Endothelial cell of umbilical vein (primary cell): Measurements from ENCODE around the gene KRTAP10-1. TPM values are rescaled to one million over a fixed set of nuclear protein-coding genes. Genes with fewer than 3 reads are reported as not detected.

Experiments used
- BruUV-seq: library from RNA; stranded (reverse); fragments of 400-500 nt; replicated peaks from 2 replicates; lab custom pipeline; 2021; lab: Mats Ljungman, UMichigan
- CTCF ChIA-PET: fragments of 300-600, 350-600 bp; sonication (Branson Sonifier 250); formaldehyde crosslinking; loops from one replicate; lab custom pipeline; 2021; ENCODE audit warnings: antibody characterized with exemption, inconsistent platforms; lab: Charles Lee
- POLR2A ChIA-PET: fragments of 300-600, 350-600 bp; sonication (Branson Sonifier 250); formaldehyde crosslinking; loops from one replicate; lab custom pipeline; 2021; ENCODE audit warnings: antibody characterized with exemption, inconsistent platforms; lab: Charles Lee
- DNase-seq: peaks from one replicate; pipeline ENCODE4 v3.0.0-alpha.2; 2011; ENCODE audit warnings: low read depth, low spot score
- FAIRE-seq: peaks from 2 replicates; lab custom pipeline; 2011; peaks lifted over from hg19 to GRCh38; lab: Jason Lieb, UNC
- H2AFZ ChIP-seq: 2 replicates; pipeline ENCODE4 v1.6.0; 2012; ENCODE audit warnings: low read depth, low read length, control low read depth, inconsistent platforms
- H3K27ac ChIP-seq: 2 replicates; pipeline ENCODE4 v1.5.1; 2011; ENCODE audit warnings: low read depth, mild to moderate bottlenecking, control low read depth, low read length, moderate library complexity; ENCODE audit not compliant: insufficient read depth
- H3K27me3 ChIP-seq, 2 experiments: 2 replicates each; pipeline versions ENCODE4 v1.6.0 to v1.6.1; 2011; ENCODE audit warnings: low read length in 2 of 2, mixed read lengths in 1 of 2; ENCODE audit not compliant: control insufficient read depth in 2 of 2, insufficient read depth in 2 of 2
- H3K36me3 ChIP-seq, 2 experiments: 2 replicates in 1 of 2; 3 replicates in 1 of 2; pipeline ENCODE4 v1.5.1; 2011; ENCODE audit warnings: low read length in 2 of 2, mild to moderate bottlenecking in 1 of 2, moderate library complexity in 1 of 2; ENCODE audit not compliant: control insufficient read depth in 2 of 2, insufficient read depth in 2 of 2; ENCODE audit errors: extremely low read depth in 1 of 2
- H3K4me1 ChIP-seq: 3 replicates; pipeline ENCODE4 v1.5.1; 2011; ENCODE audit warnings: mild to moderate bottlenecking, low read length; ENCODE audit not compliant: control insufficient read depth, insufficient read depth; ENCODE audit errors: extremely low read depth
- H3K4me2 ChIP-seq: 2 replicates; pipeline ENCODE4 v1.6.1; 2011; ENCODE audit warnings: low read length, control low read depth, mixed read lengths; ENCODE audit not compliant: insufficient read depth
- H3K4me3 ChIP-seq, 3 experiments: fragments of 200-600 bp in 1 of 3; sonication (generic), shearing (Covaris generic) in 1 of 3; replicated peaks in 1 of 3; 2 replicates each; pipeline ENCODE4 v1.5.1; 2011 to 2016; ENCODE audit warnings: control low read depth in 3 of 3, low read length in 3 of 3, mild to moderate bottlenecking in 2 of 3, inconsistent platforms in 1 of 3, low read depth in 1 of 3, moderate library complexity in 1 of 3; ENCODE audit not compliant: insufficient read depth in 1 of 3
- H3K79me2 ChIP-seq: 2 replicates; pipeline ENCODE4 v1.6.0; 2012; ENCODE audit warnings: low read length, inconsistent platforms; ENCODE audit not compliant: control insufficient read depth, insufficient read depth
- H3K9ac ChIP-seq: replicated peaks from 2 replicates; pipeline ENCODE3; 2011; ENCODE audit warnings: low read length, control low read depth; ENCODE audit not compliant: insufficient read depth; ENCODE audit errors: extremely low read depth
- H3K9me1 ChIP-seq: replicated peaks from 3 replicates; pipeline ENCODE4 v1.6.0; 2011; ENCODE audit warnings: mild to moderate bottlenecking, low read length; ENCODE audit not compliant: control insufficient read depth, insufficient read depth; ENCODE audit errors: extremely low read depth
- H3K9me3 ChIP-seq: replicated peaks from 2 replicates; pipeline ENCODE4 v1.5.1; 2012; ENCODE audit warnings: low read length, inconsistent platforms; ENCODE audit not compliant: control insufficient read depth, insufficient read depth
- H4K20me1 ChIP-seq: replicated peaks from 2 replicates; pipeline ENCODE3; 2011; ENCODE audit warnings: mild to moderate bottlenecking, low read length; ENCODE audit not compliant: control insufficient read depth, insufficient read depth; ENCODE audit errors: extremely low read depth
- EZH2 ChIP-seq: IDR thresholded peaks from 2 replicates; pipeline ENCODE4 v1.6.1; 2012; ENCODE audit warnings: borderline replicate concordance, low read depth, mild to moderate bottlenecking, moderate library complexity, low read length, inconsistent platforms; ENCODE audit not compliant: severe bottlenecking
- FOS ChIP-seq: IDR thresholded peaks from 2 replicates; pipeline ENCODE4 v1.6.1; 2011; ENCODE audit warnings: mild to moderate bottlenecking, low read length, moderate library complexity, borderline replicate concordance; ENCODE audit not compliant: insufficient read depth
- GATA2 ChIP-seq: IDR thresholded peaks from 2 replicates; pipeline ENCODE4 v1.7.0; 2011; ENCODE audit warnings: low read depth, mild to moderate bottlenecking, moderate library complexity, mixed read lengths, low read length; ENCODE audit not compliant: insufficient read length, insufficient read depth
- JUN ChIP-seq: IDR thresholded peaks from 2 replicates; pipeline ENCODE4 v1.6.1; 2011; ENCODE audit warnings: borderline replicate concordance, low read depth; ENCODE audit not compliant: insufficient read length, insufficient read depth
- MYC ChIP-seq: IDR thresholded peaks from one replicate; pipeline ENCODE4 v1.6.1; 2011; ENCODE audit warnings: mild to moderate bottlenecking, low read depth, low read length
- POLR2A ChIP-seq: IDR thresholded peaks from 2 replicates; pipeline ENCODE4 v1.6.1; 2012; ENCODE audit warnings: low read depth, mild to moderate bottlenecking, control low read depth, low read length
- POLR2AphosphoS5 ChIP-seq: IDR thresholded peaks from 2 replicates; pipeline ENCODE4 v1.6.1; 2012; ENCODE audit warnings: low read depth, mild to moderate bottlenecking, control low read depth, low read length, moderate library complexity; ENCODE audit not compliant: insufficient read depth
- dilution Hi-C: fragments of 300-500 bp; cut with MboI; formaldehyde crosslinking; loops from one replicate; pipeline ENCODE4 v1.15.0; 2019; ENCODE audit warnings: low sequenced_read_pairs; ENCODE audit not compliant: extremely low pct_ligation_motif_present
- intact Hi-C: fragments of 100-400 bp; cut with micrococcal nuclease; formaldehyde crosslinking; loops from one replicate; pipeline ENCODE4 v1.10.0; 2022
- polyA plus RNA-seq, 4 experiments: library from polyadenylated mRNA; depleted of rRNA in 3 of 4; stranded (reverse) in 3 of 4; unstranded in 1 of 4; fragments of >200 nt; gene quantifications; 2 replicates each; pipeline versions ENCODE4 v1.2.1 to v1.2.3, GENCODE V29; 2011 to 2012; ENCODE audit warnings: missing spikeins in 1 of 4
- total RNA-seq: library from RNA; stranded (reverse); gene quantifications from 2 replicates; pipeline ENCODE4 v1.2.3, GENCODE V29; 2021
- TF ChIP-seq, protein P1 (sequence below), 2 donors: IDR thresholded peaks; 1 replicate in 1 of 2; 2 replicates in 1 of 2; pipeline ENCODE4 v1.5.1; 2011; ENCODE audit warnings: low read length in 2 of 2, mild to moderate bottlenecking in 2 of 2, moderate library complexity in 2 of 2, control low read depth in 1 of 2, inconsistent platforms in 1 of 2, low read depth in 1 of 2; ENCODE audit not compliant: insufficient read depth in 1 of 2; ENCODE audit errors: extremely low read depth in 1 of 2
- TF ChIP-seq, protein P2 (sequence below): IDR thresholded peaks from 2 replicates; pipeline ENCODE4 v1.6.1; 2011; ENCODE audit not compliant: insufficient read depth, insufficient read length

The KRTAP10-1 gene
- total and polyA plus RNA-seq, 2 donors (not counting 3 experiments of a cell fraction or from before 2014, with no cell fraction given), result not detected

DNA sequence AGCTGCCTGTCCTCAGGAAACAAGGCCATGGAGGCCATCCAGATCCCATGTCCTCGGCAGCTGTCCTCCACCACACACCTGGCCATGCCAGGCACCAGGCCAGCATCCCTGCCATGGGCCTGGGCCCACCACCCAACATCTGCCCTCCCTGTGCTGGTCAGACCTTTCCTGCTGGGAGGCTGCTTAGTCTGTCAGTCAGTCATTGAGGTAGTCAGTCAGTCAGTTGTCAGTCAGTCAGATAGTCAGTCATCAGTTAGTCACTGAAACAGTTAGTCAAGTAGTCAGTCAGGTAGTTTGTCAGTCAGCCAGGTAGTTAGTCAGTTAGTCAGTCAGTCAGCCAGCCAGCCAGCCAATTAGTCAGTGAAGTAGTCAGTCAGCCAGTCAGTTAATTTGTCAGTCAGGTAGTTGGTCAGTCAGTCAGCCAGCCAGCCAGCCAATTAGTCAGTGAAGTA lies 17.2 kb downstream of the KRTAP10-1 start:
- H3K27me3 ChIP-seq, result no peaks in the 10 kb centered on the region
- H3K27ac ChIP-seq, result no peak overlapping the region
- intact Hi-C loops (no loop called here), dilution Hi-C loops (no loop called here)
- FAIRE-seq, result no peak
- H3K4me2 ChIP-seq, result no peak overlapping the region
- H3K9ac ChIP-seq, result no peak overlapping the region
- no peak overlapping the region for H3K4me3 ChIP-seq
- H3K4me1 ChIP-seq, result no peaks in the 10 kb centered on the region
- H4K20me1 ChIP-seq, result no peaks in the 10 kb centered on the region
- TF ChIP-seq, protein P1, sequence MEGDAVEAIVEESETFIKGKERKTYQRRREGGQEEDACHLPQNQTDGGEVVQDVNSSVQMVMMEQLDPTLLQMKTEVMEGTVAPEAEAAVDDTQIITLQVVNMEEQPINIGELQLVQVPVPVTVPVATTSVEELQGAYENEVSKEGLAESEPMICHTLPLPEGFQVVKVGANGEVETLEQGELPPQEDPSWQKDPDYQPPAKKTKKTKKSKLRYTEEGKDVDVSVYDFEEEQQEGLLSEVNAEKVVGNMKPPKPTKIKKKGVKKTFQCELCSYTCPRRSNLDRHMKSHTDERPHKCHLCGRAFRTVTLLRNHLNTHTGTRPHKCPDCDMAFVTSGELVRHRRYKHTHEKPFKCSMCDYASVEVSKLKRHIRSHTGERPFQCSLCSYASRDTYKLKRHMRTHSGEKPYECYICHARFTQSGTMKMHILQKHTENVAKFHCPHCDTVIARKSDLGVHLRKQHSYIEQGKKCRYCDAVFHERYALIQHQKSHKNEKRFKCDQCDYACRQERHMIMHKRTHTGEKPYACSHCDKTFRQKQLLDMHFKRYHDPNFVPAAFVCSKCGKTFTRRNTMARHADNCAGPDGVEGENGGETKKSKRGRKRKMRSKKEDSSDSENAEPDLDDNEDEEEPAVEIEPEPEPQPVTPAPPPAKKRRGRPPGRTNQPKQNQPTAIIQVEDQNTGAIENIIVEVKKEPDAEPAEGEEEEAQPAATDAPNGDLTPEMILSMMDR (IDR thresholded peaks at IDR 0.05; ENCODE audit: extremely low read depth in 1 of 2, insufficient read depth in 1 of 2, low read depth in 1 of 2, low read length in 2 of 2), result no peak
- no peak for TF ChIP-seq GATA2
- TF ChIP-seq JUN, result no peak
- no peak for TF ChIP-seq POLR2AphosphoS5
- TF ChIP-seq EZH2, result no peak
- no peak for TF ChIP-seq FOS
- TF ChIP-seq MYC, result no peak
- TF ChIP-seq POLR2A, result no peak
- TF ChIP-seq, protein P2, sequence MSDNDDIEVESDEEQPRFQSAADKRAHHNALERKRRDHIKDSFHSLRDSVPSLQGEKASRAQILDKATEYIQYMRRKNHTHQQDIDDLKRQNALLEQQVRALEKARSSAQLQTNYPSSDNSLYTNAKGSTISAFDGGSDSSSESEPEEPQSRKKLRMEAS, result no peak
- POLR2A ChIA-PET, result no interaction called here
- no peaks in the 10 kb centered on the region for H3K79me2 ChIP-seq
- no peaks in the 10 kb centered on the region for H3K36me3 ChIP-seq
- no peak overlapping the region for H2AFZ ChIP-seq
- BruUV-seq, result no TSS peak
- DNase-seq, result no peak
- no peaks in the 10 kb centered on the region for H3K9me1 ChIP-seq
- no peaks in the 10 kb centered on the region for H3K9me3 ChIP-seq
- CTCF ChIA-PET, result no interaction called here
